ENCODE results near the gene PROZ.
"Not testable (repeated sequence)": the region's sequence is repeated elsewhere in the genome, so short reads cannot be mapped to it uniquely, and the experiment has no call there.

PROZ gene

GRCh38 chr13:113157929-113158747 is at the start of gene PROZ:
PROZ (plus strand) TSS chr13:113158648; CDS start chr13:113158661, 13 bp downstream.
- TF ChIP-seq CTCF (IDR thresholded peaks at IDR 0.05; ENCODE audit: low read depth, low read length) = no peak
- DNase-seq (ENCODE audit: extremely low read depth, low read depth) = no peak

- no peak for DNase-seq (ENCODE audit: extremely low read depth, low read depth)
- TF ChIP-seq CTCF (IDR thresholded peaks at IDR 0.05; ENCODE audit: low read depth, low read length) = no peak
Measured at GRCh38 chr13:113109151-113110047, 49.0 kb upstream of the PROZ start.

- TF ChIP-seq CTCF (IDR thresholded peaks at IDR 0.05; ENCODE audit: low read depth, low read length) = no peak
- no peak for DNase-seq (ENCODE audit: extremely low read depth, low read depth)
Measured at GRCh38 chr13:113110048-113110851, 48.2 kb upstream of the PROZ start.

- no peak for TF ChIP-seq CTCF (IDR thresholded peaks at IDR 0.05; ENCODE audit: low read depth, low read length)
- no peak for DNase-seq (ENCODE audit: extremely low read depth, low read depth)
Measured at GRCh38 chr13:113110852-113111315, 47.6 kb upstream of the PROZ start.

GRCh38 chr13:113111821-113112220 is 46.6 kb upstream of the PROZ start:
- DNase-seq (ENCODE audit: extremely low read depth, low read depth) = not testable (repeated sequence)

GRCh38 chr13:113112475-113112874 is 46.0 kb upstream of the PROZ start:
- DNase-seq (ENCODE audit: extremely low read depth, low read depth) = not testable (repeated sequence)

GRCh38 chr13:113112893-113113845 is 45.3 kb upstream of the PROZ start:
- DNase-seq (ENCODE audit: extremely low read depth, low read depth) = no peak
- no peak for TF ChIP-seq CTCF (IDR thresholded peaks at IDR 0.05; ENCODE audit: low read depth, low read length)
